GM18505 (cell line): ENCODE data around the gene HMBS.
"Not testable (repeated sequence)": the region's sequence is repeated elsewhere in the genome, so short reads cannot be mapped to it uniquely, and the experiment has no call there.

Source experiments
- ATAC-seq: cut with Tn5 transposase; IDR thresholded peaks from one replicate; pipeline ENCODE4 v1.9.1; 2021; ENCODE audit not compliant: unreplicated experiment
- POLR2A ChIP-seq: IDR thresholded peaks from 4 replicates; pipeline ENCODE4 v1.6.1; 2011; ENCODE audit warnings: borderline replicate concordance; ENCODE audit not compliant: insufficient read depth, insufficient read length; ENCODE audit errors: extremely low read depth

HMBS gene

GRCh38 chr11:119100994-119101758 is 16.5 kb downstream of the HMBS start:
- peak; percentile 14 for ATAC-seq
- TF ChIP-seq POLR2A = no peak

GRCh38 chr11:119101759-119102423 is 17.2 kb downstream of the HMBS start, which contains the start of gene DPAGT1:
Gene DPAGT1, minus strand, starts transcription at chr11:119101853. Its CDS starts 198 bp downstream, at chr11:119101655.
- TF ChIP-seq POLR2A = peak; percentile 39
- ATAC-seq = peak; percentile 71

DNA sequence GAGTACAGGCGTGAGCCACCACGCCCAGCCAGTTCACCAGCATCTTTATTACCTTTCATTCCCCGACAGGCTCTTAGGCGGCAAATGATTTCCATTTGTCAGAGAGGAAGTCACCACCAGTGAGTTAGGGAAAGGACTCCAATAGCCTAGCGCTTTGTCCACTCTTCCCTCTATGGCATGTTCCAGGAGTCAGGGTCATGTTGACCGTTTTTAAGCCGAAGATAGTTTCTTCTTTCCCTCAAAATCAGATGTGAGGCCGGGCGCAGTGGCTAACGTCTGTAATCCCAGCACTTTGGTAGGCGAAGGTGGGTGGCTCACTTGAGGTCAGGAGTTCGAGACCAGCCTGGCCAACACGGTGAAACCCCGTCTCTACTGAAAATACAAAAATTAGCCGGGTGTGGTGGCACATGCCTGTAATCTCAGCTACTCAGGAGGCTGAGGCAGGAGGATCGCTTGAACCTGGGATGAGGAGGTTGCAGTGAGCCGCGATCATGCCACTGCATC is 18.5 kb downstream of the HMBS start:
- ATAC-seq = not testable (repeated sequence)

- no peak for TF ChIP-seq POLR2A
- ATAC-seq = no peak
Observed at GRCh38 chr11:119103793-119104192, 19.1 kb downstream of the HMBS start.

DNA sequence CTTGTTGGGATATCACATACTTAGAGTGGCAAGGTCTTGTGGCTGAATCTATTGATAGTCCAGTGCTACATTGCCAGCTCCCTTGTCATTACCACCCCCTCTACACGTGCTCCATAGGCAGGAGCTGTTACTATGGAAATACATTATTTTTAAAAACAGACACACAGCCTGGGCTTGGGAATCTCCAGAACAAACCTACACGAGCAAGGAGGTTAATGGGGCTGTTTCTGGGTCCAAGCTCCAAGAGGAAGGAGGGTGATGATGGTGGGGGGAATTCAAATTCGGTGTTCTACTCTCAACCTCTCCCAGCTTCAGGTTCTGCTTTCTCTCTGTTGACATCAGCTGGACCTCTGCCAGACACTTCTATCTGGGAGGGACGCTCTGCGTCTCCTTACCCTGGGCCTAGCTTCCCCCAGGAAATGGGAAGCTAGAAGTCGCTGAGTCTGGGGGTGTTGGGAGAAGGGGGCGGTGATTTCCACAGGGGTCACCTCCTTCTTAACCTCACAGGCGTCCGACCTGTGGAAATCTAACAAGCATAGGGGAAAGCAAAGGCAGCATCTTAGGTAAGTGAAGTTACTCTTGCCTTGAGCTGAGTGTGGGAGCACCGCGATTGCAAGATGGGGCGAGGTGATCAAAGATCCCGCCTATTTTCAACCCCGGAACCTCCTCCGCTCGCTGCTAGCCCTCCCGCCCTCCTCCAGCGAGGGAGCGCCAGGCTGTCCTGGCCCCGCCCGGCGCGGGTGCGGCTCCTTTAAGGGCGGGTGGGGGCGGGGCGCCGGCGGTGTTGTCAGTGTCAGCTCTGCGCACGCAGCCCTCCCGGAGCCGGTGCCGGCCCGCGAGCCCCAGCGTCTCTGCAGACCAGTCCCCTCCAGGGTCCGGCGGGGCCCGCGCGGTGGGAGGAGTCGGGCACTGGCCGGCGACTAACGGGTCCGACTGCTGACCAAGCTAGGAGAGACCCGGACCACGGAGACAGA is 22.2 kb downstream of the HMBS start, which contains the start of gene C2CD2L:
C2CD2L (plus strand) TSS at position 781 of the 974 bp plus-strand sequence. CDS start 398 bp downstream, outside the sequence.
- ATAC-seq = peak; percentile 67
- TF ChIP-seq POLR2A = peak; percentile 69

- no peak for TF ChIP-seq POLR2A
- ATAC-seq = peak; percentile 21
Observed at GRCh38 chr11:119107538-119108145, 23.0 kb downstream of the HMBS start.

- no peak for ATAC-seq
- TF ChIP-seq POLR2A = no peak
Observed at GRCh38 chr11:119108146-119108856, 23.6 kb downstream of the HMBS start.

DNA sequence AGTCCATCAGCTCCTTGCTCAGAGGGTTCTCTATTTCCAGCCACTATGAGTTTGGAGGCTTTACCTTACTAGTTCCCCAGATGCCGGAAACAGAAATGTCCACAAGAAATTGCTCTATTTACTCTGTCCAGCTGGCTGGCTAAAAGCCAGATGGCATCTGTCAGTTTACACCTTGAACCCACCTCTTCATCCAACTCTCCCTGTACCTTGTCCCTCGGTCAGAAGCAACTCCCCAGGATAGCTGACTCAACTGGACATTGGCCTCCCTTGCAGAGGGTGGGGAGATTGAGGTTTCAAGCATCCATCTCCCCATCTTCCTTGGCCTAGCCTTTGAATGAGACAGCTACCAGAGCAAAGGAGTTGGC is 24.2 kb downstream of the HMBS start:
- TF ChIP-seq POLR2A = no peak
- no peak for ATAC-seq

GRCh38 chr11:119109843-119110242 is 25.2 kb downstream of the HMBS start:
- ATAC-seq = no peak
- no peak for TF ChIP-seq POLR2A

DNA sequence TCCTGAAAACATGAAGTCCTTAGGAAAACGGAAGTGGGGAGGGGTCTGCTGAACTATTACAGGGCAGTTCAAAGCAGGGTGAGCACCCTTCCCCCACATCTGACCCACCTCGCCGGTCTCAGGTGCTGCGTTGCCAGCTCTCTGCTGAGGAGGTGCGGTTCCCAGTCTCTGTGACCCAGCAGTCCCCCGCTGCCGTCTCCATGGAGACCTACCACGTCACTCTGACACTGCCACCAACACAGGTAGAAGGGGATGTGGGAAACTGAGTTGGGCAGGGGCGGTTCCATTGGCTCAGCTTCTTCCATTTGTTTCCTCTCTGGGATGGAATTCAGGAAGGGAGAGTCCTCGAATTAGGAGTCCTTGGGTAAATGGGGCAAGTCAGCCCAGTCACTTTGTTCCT is 25.8 kb downstream of the HMBS start:
- no peak for ATAC-seq

GRCh38 chr11:119111361-119111925 is 26.8 kb downstream of the HMBS start:
- no peak for ATAC-seq
- TF ChIP-seq POLR2A = no peak

More for the DNA sequence above, 25.8 kb downstream of the HMBS start:
- TF ChIP-seq POLR2A = no peak

DNA sequence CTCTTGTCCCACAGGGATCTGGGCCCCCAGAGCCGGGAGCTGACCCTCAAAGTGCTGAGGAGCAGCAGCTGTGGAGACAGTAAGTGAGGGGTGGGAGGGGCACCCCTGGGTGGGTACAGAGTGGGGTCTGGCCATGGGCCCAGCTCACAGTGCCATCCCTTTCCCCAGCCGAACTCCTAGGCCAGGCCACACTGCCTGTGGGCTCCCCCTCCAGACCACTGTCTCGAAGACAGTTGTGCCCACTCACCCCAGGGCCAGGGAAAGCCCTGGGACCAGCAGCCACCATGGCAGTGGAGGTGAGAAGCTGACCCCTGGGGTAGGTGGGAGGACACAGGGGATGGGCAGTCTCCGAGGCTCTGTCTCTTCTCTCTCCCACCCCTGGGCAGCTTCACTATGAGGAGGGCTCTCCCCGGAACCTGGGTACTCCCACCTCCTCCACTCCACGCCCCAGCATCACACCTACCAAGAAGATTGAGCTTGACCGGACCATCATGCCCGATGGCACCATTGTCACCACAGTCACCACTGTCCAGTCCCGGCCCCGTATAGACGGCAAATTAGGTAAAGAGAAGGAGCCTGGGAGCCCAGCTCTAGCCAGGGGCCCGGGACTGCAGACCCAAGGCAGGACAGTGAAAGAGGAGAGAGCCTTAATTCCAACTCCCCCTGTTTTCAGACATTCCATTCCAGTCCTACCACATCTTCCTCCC is 27.8 kb downstream of the HMBS start:
- no peak for TF ChIP-seq POLR2A
- no peak for ATAC-seq

GRCh38 chr11:119113716-119114115 is 29.0 kb downstream of the HMBS start:
- TF ChIP-seq POLR2A = no peak

More at GRCh38 chr11:119113716-119114115, 29.0 kb downstream of the HMBS start:
- ATAC-seq = no peak
